NCI-H1694 (cell line): Measurements from ENCODE around the gene ETV6.

ENCODE experiments used
- DNase-seq: peaks from one replicate; lab custom pipeline; 2025; lab: John Stamatoyannopoulos, UW

Gene ETV6

GRCh38 chr12:11758510-11759493, 109.3 kb downstream of the ETV6 start:
- no peak for DNase-seq

DNA sequence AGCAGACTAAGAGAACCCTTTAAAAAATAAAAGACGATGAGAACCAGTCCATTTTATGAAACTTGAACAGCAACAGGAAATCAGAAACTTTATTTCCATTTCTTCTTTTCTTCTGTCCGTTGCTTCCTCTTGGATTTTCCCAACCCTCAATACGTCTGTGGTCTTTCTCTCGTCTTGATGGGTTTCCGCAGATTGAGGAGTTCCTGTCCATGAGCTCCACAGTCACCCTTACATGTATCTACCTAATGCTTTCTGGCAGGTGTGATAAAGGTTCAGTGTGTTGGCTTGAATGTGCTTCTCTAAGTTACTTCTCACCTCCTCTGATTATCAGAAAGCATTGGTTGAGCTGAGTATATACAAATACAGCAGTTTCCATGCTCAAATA, 110.0 kb downstream of the ETV6 start:
- no peak for DNase-seq

- no peak for DNase-seq
These were observed 110.4 kb downstream of the ETV6 start for GRCh38 chr12:11759899-11760298.

GRCh38 chr12:11761869-11762567, 112.5 kb downstream of the ETV6 start:
- DNase-seq = no peak

- DNase-seq = no peak
These were observed 113.4 kb downstream of the ETV6 start for GRCh38 chr12:11762723-11763326.

DNA sequence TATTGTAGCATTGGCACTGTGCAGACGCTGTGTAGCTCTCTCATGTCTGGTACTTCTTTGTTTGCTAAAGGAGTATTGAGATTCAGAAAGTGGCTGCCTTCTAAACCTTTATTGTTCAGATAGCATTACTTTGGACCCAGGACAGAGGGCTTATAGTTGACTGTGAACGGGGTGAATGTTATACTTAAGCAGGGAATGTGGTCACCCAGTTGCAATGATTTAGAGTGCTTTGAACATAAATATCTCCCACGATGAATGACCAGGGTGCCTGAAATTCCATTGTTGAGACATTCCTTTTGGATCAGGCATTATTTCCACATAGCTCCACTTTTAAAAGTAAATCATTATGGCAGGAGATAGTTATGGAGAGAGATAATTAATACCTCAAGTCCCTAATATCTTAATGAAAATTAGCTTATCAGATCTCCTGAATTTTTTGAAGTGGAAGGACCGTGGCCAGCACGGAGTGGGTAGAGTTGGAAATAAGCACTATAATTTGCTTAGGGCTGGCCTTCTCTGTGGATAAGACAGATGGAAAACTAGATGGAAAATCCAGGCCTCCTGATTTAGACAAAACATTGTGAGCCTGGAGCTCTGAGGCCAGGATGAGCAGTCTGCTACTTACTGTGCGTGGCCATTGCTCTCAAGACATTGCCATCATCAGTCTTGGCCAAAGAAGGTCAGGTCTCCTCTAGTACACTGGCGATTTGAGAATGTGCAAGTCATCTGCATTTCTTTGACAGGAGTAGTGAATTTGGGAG, 114.5 kb downstream of the ETV6 start:
- no peak for DNase-seq

GRCh38 chr12:11764837-11765236, 115.4 kb downstream of the ETV6 start:
- no peak for DNase-seq

GRCh38 chr12:11765421-11765816, 115.9 kb downstream of the ETV6 start:
- DNase-seq = no peak

GRCh38 chr12:11765817-11766794, 116.6 kb downstream of the ETV6 start:
- no peak for DNase-seq

DNA sequence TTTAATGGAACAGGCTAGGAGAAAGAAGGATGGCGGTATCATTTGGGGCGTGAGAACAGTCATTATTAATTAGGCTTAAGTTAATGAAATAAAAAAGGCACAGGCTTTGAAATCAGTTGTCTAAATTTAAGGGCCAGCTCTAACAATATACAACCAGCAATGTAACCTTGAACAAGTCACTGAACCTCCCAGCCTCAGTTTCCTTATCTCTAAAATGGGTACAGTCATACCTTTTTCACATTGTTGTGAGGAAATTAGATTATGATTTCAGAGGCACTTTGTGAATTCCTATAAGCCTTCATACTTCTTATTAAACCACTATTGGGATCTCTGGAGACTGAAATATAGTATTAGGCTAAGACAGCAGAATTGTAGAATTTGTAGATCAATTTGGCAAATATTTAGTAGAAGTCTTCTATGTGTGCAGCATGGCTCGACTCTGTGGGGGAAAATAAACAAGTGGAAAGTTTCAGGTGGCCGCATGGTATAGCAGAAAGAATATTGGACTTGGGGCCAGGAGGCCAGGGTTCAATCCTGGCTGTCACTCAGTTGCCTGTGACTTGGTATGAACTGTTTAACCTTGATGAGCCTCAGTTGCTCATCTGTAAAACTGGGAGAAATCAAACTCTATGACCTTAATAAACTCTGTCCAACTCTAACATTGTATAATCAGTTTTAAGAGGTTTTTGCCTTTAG, 117.7 kb downstream of the ETV6 start:
- DNase-seq = no peak

DNA sequence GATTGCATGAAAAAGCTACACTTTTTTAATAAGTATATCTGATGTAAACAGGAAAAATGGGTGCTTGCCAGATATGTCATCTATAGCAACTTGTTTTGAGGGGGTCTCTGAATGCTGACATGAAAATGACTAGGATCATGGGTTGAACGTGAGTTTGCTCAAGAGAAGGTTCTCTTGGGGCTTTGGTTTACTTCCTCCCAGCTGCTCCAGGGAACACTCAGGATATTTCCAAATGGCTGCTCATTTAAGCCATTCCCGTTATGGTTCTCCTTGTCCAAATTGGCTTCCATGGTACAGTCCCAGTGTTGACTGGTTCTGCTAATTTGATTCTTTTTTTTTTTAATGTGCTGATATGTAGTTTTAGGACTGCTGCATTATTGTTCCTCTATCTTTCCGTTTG, 118.3 kb downstream of the ETV6 start:
- DNase-seq = no peak

DNA sequence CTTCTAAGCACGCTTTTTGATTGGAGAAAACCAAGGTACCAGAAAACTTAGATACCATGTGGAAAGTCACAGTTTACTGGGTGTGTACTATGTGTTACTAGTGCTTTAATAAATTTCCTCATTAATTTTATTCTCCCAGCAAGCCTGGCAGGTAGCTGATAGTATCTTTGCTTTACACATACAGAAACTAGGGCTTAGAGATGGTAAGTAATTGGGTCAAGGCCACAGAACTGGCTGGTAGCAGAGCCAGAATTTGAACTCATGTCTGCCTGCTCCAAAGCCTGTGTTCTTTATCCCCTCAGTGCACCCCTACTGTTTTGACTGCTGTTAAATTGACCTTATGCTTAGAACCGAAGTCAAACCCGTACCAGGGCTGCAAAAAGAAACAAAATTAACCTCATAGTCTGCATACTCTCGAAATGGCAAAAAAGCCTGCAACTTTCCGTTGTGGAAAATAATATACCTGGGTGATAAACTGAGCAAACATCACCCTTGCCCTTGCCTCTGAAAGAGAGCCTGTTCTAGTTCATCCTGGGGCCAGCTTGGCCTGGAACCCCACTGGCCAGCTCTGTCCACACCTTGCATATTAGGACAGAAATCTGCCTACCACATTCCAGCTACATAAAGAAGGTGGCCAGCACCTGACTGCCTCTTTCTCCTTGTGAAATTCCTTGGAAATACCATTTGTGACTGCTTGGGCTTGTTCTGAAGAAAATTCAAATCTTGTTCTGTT, 118.9 kb downstream of the ETV6 start:
- DNase-seq = no peak

- DNase-seq = no peak
These were observed 120.4 kb downstream of the ETV6 start for GRCh38 chr12:11769723-11770514.

- no peak for DNase-seq
These were observed 121.9 kb downstream of the ETV6 start for GRCh38 chr12:11771356-11771755.

- no peak for DNase-seq
These were observed 122.5 kb downstream of the ETV6 start for GRCh38 chr12:11771895-11772502.

GRCh38 chr12:11773889-11774677, 124.6 kb downstream of the ETV6 start:
- DNase-seq = no peak

GRCh38 chr12:11774821-11775220, 125.3 kb downstream of the ETV6 start:
- no peak for DNase-seq
